Panc1 (cell line): ENCODE data around the gene CMTM3. TPM values are rescaled to one million over a fixed set of nuclear protein-coding genes. Genes with fewer than 3 reads are reported as not detected.

Experiments
- ATAC-seq: fragments of 200-7000 bp; cut with Tn5 transposase; 2 replicates; pipeline ENCODE4 v1.9.1; 2020; ENCODE audit warnings: mild to moderate bottlenecking, moderate library complexity
- BruUV-seq: library from RNA; stranded (reverse); fragments of 400-500 nt; replicated peaks from 2 replicates; lab custom pipeline; 2021; lab: Mats Ljungman, UMichigan
- CTCF ChIA-PET: fragments of 300-600 bp; sonication (Branson Sonifier 250); formaldehyde crosslinking; loops from one replicate; lab custom pipeline; 2022; ENCODE audit warnings: antibody characterized with exemption; lab: Charles Lee
- POLR2A ChIA-PET: fragments of 300-600 bp; sonication (Branson Sonifier 250); formaldehyde crosslinking; loops from one replicate; lab custom pipeline; 2022; ENCODE audit warnings: antibody characterized with exemption; lab: Charles Lee
- DNase-seq: peaks from one replicate; pipeline ENCODE4 v3.0.0-alpha.2; 2010; ENCODE audit warnings: low read depth, low spot score
- H3K27ac ChIP-seq: 2 replicates; pipeline ENCODE4 v1.5.1; 2011; ENCODE audit warnings: mild to moderate bottlenecking, low read length, inconsistent platforms
- H3K27me3 ChIP-seq: fragments of 200-500 bp; sonication (Bioruptor generic); 2 replicates; pipeline ENCODE4 v1.6.0; 2014; ENCODE audit warnings: low read length, inconsistent platforms; ENCODE audit not compliant: control insufficient read depth, insufficient read depth
- H3K36me3 ChIP-seq: fragments of 200-500 bp; sonication (Bioruptor generic); 2 replicates; pipeline ENCODE4 v1.5.1; 2014; ENCODE audit warnings: inconsistent platforms, mild to moderate bottlenecking, low read length, moderate library complexity; ENCODE audit not compliant: control insufficient read depth, insufficient read depth
- H3K4me1 ChIP-seq: 2 replicates; pipeline ENCODE4 v1.5.1; 2011; ENCODE audit warnings: inconsistent platforms, mild to moderate bottlenecking, low read length, moderate library complexity; ENCODE audit not compliant: control insufficient read depth, insufficient read depth
- H3K4me3 ChIP-seq, 2 experiments: 2 replicates each; pipeline ENCODE4 v1.5.1; 2011 to 2012; ENCODE audit warnings: low read depth in 2 of 2, low read length in 2 of 2, mild to moderate bottlenecking in 2 of 2, inconsistent platforms in 1 of 2, moderate library complexity in 1 of 2
- H3K9me3 ChIP-seq: fragments of 200-500 bp; sonication (Bioruptor generic); 2 replicates; pipeline ENCODE4 v1.5.1; 2014; ENCODE audit warnings: low read depth, mild to moderate bottlenecking, inconsistent platforms, low read length, moderate library complexity; ENCODE audit not compliant: control insufficient read depth, insufficient read depth
- POLR2AphosphoS5 ChIP-seq: IDR thresholded peaks from 2 replicates; pipeline ENCODE4 v1.6.1; 2012; ENCODE audit warnings: mild to moderate bottlenecking, low read depth, low read length, moderate library complexity
- SIN3A ChIP-seq: IDR thresholded peaks from 2 replicates; pipeline ENCODE4 v1.6.1; 2012; ENCODE audit warnings: low read depth, mild to moderate bottlenecking, low read length, moderate library complexity, borderline replicate concordance; ENCODE audit not compliant: insufficient read depth
- TCF7L2 ChIP-seq: IDR thresholded peaks from 2 replicates; pipeline ENCODE4 v1.6.1; 2011; ENCODE audit warnings: mild to moderate bottlenecking, low read depth, low read length, inconsistent platforms
- in situ Hi-C: cut with HindIII; loops from 2 replicates; pipeline ENCODE4 v1.10.0; 2016; ENCODE audit warnings: low sequenced_read_pairs, low pct_unique_long_range_greater_than_20kb
- intact Hi-C: fragments of 100-400 bp; cut with micrococcal nuclease; formaldehyde crosslinking; loops from one replicate; pipeline ENCODE4 v1.10.0; 2022; ENCODE audit not compliant: unreplicated experiment
- total RNA-seq: library from RNA; stranded (reverse); gene quantifications from one replicate; pipeline ENCODE4 v1.2.1, GENCODE V29; 2021; ENCODE audit not compliant: unreplicated experiment
- TF ChIP-seq, protein P1 (sequence below): fragments of 450-650 bp; IDR thresholded peaks from 2 replicates; pipeline ENCODE4 v1.5.1; 2017; ENCODE audit warnings: mild to moderate bottlenecking
- TF ChIP-seq, protein P2 (sequence below), 2 experiments: IDR thresholded peaks; 2 replicates each; pipeline ENCODE4 v1.6.1; 2011 to 2012; ENCODE audit warnings: low read depth in 2 of 2, control low read depth in 1 of 2, low read length in 1 of 2, mild to moderate bottlenecking in 1 of 2, moderate library complexity in 1 of 2; ENCODE audit not compliant: insufficient read depth in 1 of 2

Gene CMTM3
- total RNA-seq, 1 experiment from 2014 or later, result 45.8 TPM

DNA sequence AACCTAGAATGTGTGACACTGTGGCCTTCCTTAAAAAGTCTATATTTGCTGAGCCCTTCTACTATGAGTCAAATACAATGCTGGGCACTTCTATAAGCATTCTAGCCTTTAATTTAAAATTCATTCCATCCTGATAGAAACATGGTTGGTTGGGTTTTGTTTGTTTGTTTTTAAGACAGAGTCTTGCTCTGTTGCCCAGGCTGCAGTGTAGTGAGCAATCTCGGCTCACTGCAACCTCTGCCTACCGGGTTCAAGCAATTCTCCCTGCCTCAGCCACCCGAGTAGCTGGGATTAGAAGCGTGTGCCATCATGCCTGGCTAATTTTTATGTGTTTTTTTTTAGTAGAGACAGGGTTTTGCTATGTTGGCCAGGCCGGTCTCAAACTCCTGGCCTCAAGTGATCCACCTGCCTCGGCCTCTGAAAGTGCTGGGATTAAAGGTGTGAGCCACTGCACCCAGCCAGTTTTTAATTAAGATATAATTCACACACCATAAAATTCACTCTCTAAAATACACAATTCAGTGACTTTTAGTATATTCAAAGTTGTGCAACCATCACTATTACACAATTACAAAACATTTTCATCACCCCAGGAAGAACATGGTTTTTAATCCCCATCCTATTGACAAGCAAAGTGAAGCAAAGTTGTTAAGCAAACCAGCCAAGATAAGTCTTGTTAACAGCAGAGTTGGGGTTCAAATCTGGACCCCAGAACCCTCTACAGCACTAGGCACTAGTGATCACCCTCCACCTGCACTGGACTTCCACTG lies 49.3 kb downstream of the CMTM3 start:
- no peak for DNase-seq
- ATAC-seq, result no peak
- in situ Hi-C loops, result no loop called here
- no peaks in the 10 kb centered on the region for H3K36me3 ChIP-seq
- TF ChIP-seq SIN3A, result no peak
- no peak for TF ChIP-seq POLR2AphosphoS5
- TF ChIP-seq, protein P1, sequence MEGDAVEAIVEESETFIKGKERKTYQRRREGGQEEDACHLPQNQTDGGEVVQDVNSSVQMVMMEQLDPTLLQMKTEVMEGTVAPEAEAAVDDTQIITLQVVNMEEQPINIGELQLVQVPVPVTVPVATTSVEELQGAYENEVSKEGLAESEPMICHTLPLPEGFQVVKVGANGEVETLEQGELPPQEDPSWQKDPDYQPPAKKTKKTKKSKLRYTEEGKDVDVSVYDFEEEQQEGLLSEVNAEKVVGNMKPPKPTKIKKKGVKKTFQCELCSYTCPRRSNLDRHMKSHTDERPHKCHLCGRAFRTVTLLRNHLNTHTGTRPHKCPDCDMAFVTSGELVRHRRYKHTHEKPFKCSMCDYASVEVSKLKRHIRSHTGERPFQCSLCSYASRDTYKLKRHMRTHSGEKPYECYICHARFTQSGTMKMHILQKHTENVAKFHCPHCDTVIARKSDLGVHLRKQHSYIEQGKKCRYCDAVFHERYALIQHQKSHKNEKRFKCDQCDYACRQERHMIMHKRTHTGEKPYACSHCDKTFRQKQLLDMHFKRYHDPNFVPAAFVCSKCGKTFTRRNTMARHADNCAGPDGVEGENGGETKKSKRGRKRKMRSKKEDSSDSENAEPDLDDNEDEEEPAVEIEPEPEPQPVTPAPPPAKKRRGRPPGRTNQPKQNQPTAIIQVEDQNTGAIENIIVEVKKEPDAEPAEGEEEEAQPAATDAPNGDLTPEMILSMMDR, result no peak
- TF ChIP-seq, protein P2, sequence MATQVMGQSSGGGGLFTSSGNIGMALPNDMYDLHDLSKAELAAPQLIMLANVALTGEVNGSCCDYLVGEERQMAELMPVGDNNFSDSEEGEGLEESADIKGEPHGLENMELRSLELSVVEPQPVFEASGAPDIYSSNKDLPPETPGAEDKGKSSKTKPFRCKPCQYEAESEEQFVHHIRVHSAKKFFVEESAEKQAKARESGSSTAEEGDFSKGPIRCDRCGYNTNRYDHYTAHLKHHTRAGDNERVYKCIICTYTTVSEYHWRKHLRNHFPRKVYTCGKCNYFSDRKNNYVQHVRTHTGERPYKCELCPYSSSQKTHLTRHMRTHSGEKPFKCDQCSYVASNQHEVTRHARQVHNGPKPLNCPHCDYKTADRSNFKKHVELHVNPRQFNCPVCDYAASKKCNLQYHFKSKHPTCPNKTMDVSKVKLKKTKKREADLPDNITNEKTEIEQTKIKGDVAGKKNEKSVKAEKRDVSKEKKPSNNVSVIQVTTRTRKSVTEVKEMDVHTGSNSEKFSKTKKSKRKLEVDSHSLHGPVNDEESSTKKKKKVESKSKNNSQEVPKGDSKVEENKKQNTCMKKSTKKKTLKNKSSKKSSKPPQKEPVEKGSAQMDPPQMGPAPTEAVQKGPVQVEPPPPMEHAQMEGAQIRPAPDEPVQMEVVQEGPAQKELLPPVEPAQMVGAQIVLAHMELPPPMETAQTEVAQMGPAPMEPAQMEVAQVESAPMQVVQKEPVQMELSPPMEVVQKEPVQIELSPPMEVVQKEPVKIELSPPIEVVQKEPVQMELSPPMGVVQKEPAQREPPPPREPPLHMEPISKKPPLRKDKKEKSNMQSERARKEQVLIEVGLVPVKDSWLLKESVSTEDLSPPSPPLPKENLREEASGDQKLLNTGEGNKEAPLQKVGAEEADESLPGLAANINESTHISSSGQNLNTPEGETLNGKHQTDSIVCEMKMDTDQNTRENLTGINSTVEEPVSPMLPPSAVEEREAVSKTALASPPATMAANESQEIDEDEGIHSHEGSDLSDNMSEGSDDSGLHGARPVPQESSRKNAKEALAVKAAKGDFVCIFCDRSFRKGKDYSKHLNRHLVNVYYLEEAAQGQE (IDR thresholded peaks at IDR 0.05; ENCODE audit: insufficient read depth in 1 of 2, low read depth in 2 of 2, low read length in 1 of 2), result no peak
- no peak for TF ChIP-seq TCF7L2
- CTCF ChIA-PET, result no interaction called here
- no TSS peak for BruUV-seq
- H3K4me1 ChIP-seq, result peaks cover 7% of the 10 kb centered on the region; the same call in 1 of the 2 replicates
- H3K4me3 ChIP-seq, result no peak overlapping the region
- POLR2A ChIA-PET, result no interaction called here
- H3K9me3 ChIP-seq, result no peaks in the 10 kb centered on the region
- no peaks in the 10 kb centered on the region for H3K27me3 ChIP-seq
- intact Hi-C loops, result no loop called here
- H3K27ac ChIP-seq, result no peak overlapping the region

DNA sequence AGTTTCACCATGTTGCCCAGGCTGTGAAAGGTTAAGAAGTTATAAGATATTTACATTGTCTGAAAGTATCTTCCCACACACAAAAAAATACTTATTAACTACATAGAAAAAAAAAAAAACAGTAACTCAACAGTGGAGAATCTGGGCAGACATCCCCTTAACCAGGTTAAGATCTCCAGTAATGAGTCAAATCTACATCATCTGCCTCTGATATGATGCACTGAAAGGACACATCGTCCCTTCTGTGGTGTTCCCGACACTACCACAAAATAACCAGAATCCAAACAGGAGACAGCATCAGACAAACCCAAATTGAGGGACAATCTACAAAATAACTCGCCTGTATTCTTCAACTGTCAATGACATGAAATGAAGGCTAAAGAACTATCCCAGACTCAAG lies 52.0 kb downstream of the CMTM3 start:
- ATAC-seq, result no peak
- Histone ChIP-seq H3K27ac (no peak overlapping the region), H3K4me3 (no peak overlapping the region), H3K27me3 (no peaks in the 10 kb centered on the region), H3K4me1 (peaks cover 18% of the 10 kb centered on the region), H3K36me3 (no peaks in the 10 kb centered on the region), H3K9me3 (no peaks in the 10 kb centered on the region)
- BruUV-seq, result no TSS peak
- TF ChIP-seq, protein P2 (IDR thresholded peaks at IDR 0.05; ENCODE audit: insufficient read depth in 1 of 2, low read depth in 2 of 2, low read length in 1 of 2), result no peak
- TF ChIP-seq SIN3A, result no peak
- no peak for TF ChIP-seq POLR2AphosphoS5
- TF ChIP-seq, protein P1, result no peak
- no peak for DNase-seq
- POLR2A ChIA-PET, result no interaction called here
- intact Hi-C loops, result no loop called here
- in situ Hi-C loops, result no loop called here
- CTCF ChIA-PET, result no interaction called here
